GM13976 (cell line): ENCODE data around the gene NGB.

Experiments
- DNase-seq: peaks from one replicate; pipeline ENCODE4 v3.0.0; 2012; ENCODE audit warnings: low spot score
- CTCF ChIP-seq: IDR thresholded peaks from 2 replicates; pipeline ENCODE4 v1.5.1; 2012; ENCODE audit warnings: borderline replicate concordance, mild to moderate bottlenecking; ENCODE audit not compliant: insufficient read depth; ENCODE audit errors: extremely low read depth, missing control alignments, control extremely low read depth
- in situ Hi-C: fragments of 300-500 bp; cut with MboI; formaldehyde crosslinking; loops from one replicate; pipeline ENCODE4 v1.12.0; 2022; ENCODE audit warnings: low sequenced_read_pairs, mixed read lengths, inconsistent platforms; ENCODE audit not compliant: unreplicated experiment

NGB gene

GRCh38 chr14:77296906-77297305 is 25.9 kb upstream of the NGB start:
- no peak for TF ChIP-seq CTCF
- in situ Hi-C loops = no loop called here
- no peak for DNase-seq

GRCh38 chr14:77296155-77296554 is 25.1 kb upstream of the NGB start:
- in situ Hi-C loops = no loop called here
- no peak for TF ChIP-seq CTCF
- DNase-seq = no peak

GRCh38 chr14:77290705-77291104 is 19.7 kb upstream of the NGB start:
- in situ Hi-C loops = no loop called here
- no peak for DNase-seq
- TF ChIP-seq CTCF = no peak

DNA sequence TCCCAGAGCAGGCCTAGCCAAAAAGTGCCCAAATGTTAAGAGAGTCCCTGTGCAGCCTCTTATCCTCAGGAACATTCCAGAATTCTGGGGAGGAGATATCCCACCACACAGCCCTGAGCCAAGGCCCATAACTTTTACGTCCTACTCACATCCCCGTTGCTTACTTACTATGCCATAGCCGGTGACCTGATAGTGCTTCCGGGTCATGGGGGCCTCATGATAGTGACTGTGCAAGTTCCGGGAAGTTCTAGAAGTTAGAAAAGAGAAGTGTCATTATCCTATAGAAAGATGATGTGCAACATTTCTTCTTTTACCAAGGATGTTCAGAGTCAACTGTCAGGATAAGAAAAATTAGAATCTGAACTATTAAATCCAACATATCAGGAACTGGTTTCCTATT is 15.6 kb upstream of the NGB start:
- in situ Hi-C loops = no loop called here
- no peak for DNase-seq
- TF ChIP-seq CTCF = no peak

GRCh38 chr14:77284466-77284865 is 13.5 kb upstream of the NGB start:
- in situ Hi-C loops = no loop called here
- no peak for TF ChIP-seq CTCF

GRCh38 chr14:77284066-77284465 is 13.1 kb upstream of the NGB start:
- TF ChIP-seq CTCF = no peak
- in situ Hi-C loops = no loop called here
- no peak for DNase-seq

More at GRCh38 chr14:77284466-77284865, 13.5 kb upstream of the NGB start:
- DNase-seq = no peak
